PC-9 (cell line): ENCODE measurements around the gene TPTE2.

Source experiments
- EZH2 ChIP-seq: fragments of 200-600 bp; sonication (generic); IDR thresholded peaks from 2 replicates; pipeline ENCODE4 v1.8.0; 2017; ENCODE audit warnings: antibody characterized with exemption, low read depth
- TF ChIP-seq, protein P1 (sequence below): fragments of 200-600 bp; sonication (generic); conservative IDR thresholded peaks from 2 replicates; pipeline ENCODE4 v1.6.1; 2017; ENCODE audit warnings: mixed run types, antibody characterized with exemption, mild to moderate bottlenecking, moderate library complexity

DNA sequence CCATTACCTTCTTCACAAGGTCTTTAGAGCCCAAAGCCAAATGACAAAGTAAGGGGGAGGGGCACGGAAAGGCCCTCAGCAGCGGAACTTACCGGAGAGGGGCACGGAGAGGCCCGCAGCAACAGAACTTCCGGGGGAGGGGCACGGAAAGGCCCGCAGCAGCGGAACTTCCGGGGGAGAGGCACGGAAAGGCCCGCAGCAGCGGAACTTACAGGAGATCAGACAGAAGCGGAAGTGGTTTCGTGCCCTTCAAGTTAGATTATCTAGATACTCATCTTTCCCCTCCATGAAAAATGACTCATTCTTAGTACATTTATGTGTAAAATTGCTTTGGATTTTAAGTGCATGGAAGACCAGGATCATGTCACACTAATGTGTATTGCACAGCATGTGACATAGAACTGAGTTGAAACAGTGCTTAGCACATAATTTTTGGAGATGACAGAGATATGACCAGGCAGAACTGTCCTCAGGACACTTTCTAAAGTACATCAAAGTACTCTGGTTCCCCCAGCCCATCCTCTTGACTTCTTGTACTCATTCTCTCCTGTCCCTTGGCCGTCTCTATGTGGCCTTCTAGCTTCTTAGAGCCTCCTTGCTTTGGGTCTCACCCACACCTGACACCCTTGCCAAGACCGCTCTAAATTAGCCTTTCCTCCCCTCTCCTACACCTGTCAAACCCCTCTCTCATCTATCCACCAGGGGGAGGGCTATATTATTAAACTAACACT lies 25.7 kb upstream of the TPTE2 start:
- TF ChIP-seq, protein P1, sequence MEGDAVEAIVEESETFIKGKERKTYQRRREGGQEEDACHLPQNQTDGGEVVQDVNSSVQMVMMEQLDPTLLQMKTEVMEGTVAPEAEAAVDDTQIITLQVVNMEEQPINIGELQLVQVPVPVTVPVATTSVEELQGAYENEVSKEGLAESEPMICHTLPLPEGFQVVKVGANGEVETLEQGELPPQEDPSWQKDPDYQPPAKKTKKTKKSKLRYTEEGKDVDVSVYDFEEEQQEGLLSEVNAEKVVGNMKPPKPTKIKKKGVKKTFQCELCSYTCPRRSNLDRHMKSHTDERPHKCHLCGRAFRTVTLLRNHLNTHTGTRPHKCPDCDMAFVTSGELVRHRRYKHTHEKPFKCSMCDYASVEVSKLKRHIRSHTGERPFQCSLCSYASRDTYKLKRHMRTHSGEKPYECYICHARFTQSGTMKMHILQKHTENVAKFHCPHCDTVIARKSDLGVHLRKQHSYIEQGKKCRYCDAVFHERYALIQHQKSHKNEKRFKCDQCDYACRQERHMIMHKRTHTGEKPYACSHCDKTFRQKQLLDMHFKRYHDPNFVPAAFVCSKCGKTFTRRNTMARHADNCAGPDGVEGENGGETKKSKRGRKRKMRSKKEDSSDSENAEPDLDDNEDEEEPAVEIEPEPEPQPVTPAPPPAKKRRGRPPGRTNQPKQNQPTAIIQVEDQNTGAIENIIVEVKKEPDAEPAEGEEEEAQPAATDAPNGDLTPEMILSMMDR: no peak
- no peak for TF ChIP-seq EZH2
